IMR-90 (cell line): Measurements from ENCODE around the gene C10orf88. TPM values are rescaled to one million over a fixed set of nuclear protein-coding genes. Genes with fewer than 3 reads are reported as not detected.

Source experiments
- ATAC-seq: fragments of 200-7000 bp; cut with Tn5 transposase; 2 replicates; pipeline ENCODE4 v1.9.1; 2020; ENCODE audit warnings: low read depth, mild to moderate bottlenecking, moderate library complexity
- BruUV-seq: library from RNA; stranded (reverse); fragments of 400-500 nt; replicated peaks from 2 replicates; lab custom pipeline; 2021; lab: Mats Ljungman, UMichigan
- CTCF ChIA-PET: fragments of 300-600 bp; formaldehyde crosslinking; extraction: SDS; loops from one replicate; lab custom pipeline; 2021; ENCODE audit warnings: antibody characterized with exemption; lab: Yijun Ruan, JAX
- POLR2A ChIA-PET: fragments of 300-600 bp; sonication (Branson Sonifier 250); formaldehyde crosslinking; loops from one replicate; lab custom pipeline; 2022; ENCODE audit warnings: antibody characterized with exemption; ENCODE audit not compliant: unreplicated experiment; lab: Charles Lee
- DNase-seq: peaks from one replicate; pipeline ENCODE4 v3.0.0; 2013
- H2AFZ ChIP-seq: replicated peaks from 2 replicates; pipeline ENCODE3; 2013; ENCODE audit warnings: low read length, mild to moderate bottlenecking; ENCODE audit not compliant: poor library complexity
- H2AK5ac ChIP-seq: 2 replicates; pipeline ENCODE4 v1.6.1; 2013; ENCODE audit warnings: low read depth, low read length, inconsistent platforms
- H2AK9ac ChIP-seq: replicated peaks from 2 replicates; pipeline ENCODE3; 2013; ENCODE audit warnings: mild to moderate bottlenecking, low read depth, low read length, moderate library complexity; ENCODE audit not compliant: poor library complexity
- H2BK120ac ChIP-seq: 2 replicates; pipeline ENCODE4 v1.6.1; 2013; ENCODE audit warnings: low read depth, low read length, inconsistent platforms
- H2BK15ac ChIP-seq: 3 replicates; pipeline ENCODE4 v1.6.1; 2013; ENCODE audit warnings: low read depth, low read length, inconsistent platforms
- H2BK20ac ChIP-seq: 2 replicates; pipeline ENCODE4 v1.6.1; 2013; ENCODE audit warnings: low read depth, mild to moderate bottlenecking, inconsistent platforms, low read length, moderate library complexity
- H2BK5ac ChIP-seq: 2 replicates; pipeline ENCODE4 v1.6.1; 2013; ENCODE audit warnings: mild to moderate bottlenecking, low read depth, low read length, inconsistent platforms; ENCODE audit not compliant: poor library complexity, severe bottlenecking
- H3K14ac ChIP-seq: replicated peaks from 2 replicates; pipeline ENCODE4 v1.6.1; 2013; ENCODE audit warnings: low read depth, low read length, inconsistent platforms
- H3K18ac ChIP-seq: 2 replicates; pipeline ENCODE4 v1.6.1; 2013; ENCODE audit warnings: low read depth, low read length, control low read depth
- H3K23ac ChIP-seq: 2 replicates; pipeline ENCODE4 v1.6.1; 2013; ENCODE audit warnings: low read depth, low read length, inconsistent platforms
- H3K27ac ChIP-seq: 2 replicates; pipeline ENCODE4 v1.5.1; 2013; ENCODE audit warnings: mild to moderate bottlenecking, control low read depth, low read length; ENCODE audit not compliant: insufficient read depth
- H3K27me3 ChIP-seq: 2 replicates; pipeline ENCODE4 v1.6.1; 2013; ENCODE audit warnings: low read length; ENCODE audit not compliant: control insufficient read depth, insufficient read depth
- H3K36me3 ChIP-seq: 2 replicates; pipeline ENCODE4 v1.6.1; 2013; ENCODE audit warnings: low read length, mixed read lengths; ENCODE audit not compliant: control insufficient read depth, insufficient read depth
- H3K4ac ChIP-seq: 2 replicates; pipeline ENCODE4 v1.6.1; 2013; ENCODE audit warnings: low read depth, low read length, inconsistent platforms
- H3K4me1 ChIP-seq: 2 replicates; pipeline ENCODE4 v1.6.1; 2013; ENCODE audit warnings: low read length, mixed read lengths; ENCODE audit not compliant: control insufficient read depth, insufficient read depth
- H3K4me2 ChIP-seq: 2 replicates; pipeline ENCODE4 v1.6.1; 2013; ENCODE audit warnings: low read depth, mild to moderate bottlenecking, control low read depth, low read length, moderate library complexity
- H3K4me3 ChIP-seq: 2 replicates; pipeline ENCODE4 v1.5.1; 2013; ENCODE audit warnings: low read depth, mild to moderate bottlenecking, control low read depth, low read length, moderate library complexity; ENCODE audit not compliant: insufficient read depth
- H3K56ac ChIP-seq: 2 replicates; pipeline ENCODE4 v1.6.1; 2013; ENCODE audit warnings: low read length, inconsistent platforms; ENCODE audit not compliant: insufficient read depth; ENCODE audit errors: extremely low read depth
- H3K79me1 ChIP-seq, 2 experiments: 2 replicates each; pipeline ENCODE4 v1.6.1; 2013; ENCODE audit warnings: low read length in 2 of 2, inconsistent platforms in 1 of 2, low read depth in 1 of 2
- H3K9ac ChIP-seq: 2 replicates; pipeline ENCODE4 v1.6.1; 2013; ENCODE audit warnings: low read depth, low read length, control low read depth
- H3K9me1 ChIP-seq: 2 replicates; pipeline ENCODE4 v1.6.1; 2013; ENCODE audit warnings: low read length, inconsistent platforms; ENCODE audit not compliant: insufficient read depth
- H3K9me3 ChIP-seq: 2 replicates; pipeline ENCODE4 v1.6.1; 2013; ENCODE audit warnings: low read length; ENCODE audit not compliant: control insufficient read depth, insufficient read depth
- H4K20me1 ChIP-seq: 2 replicates; pipeline ENCODE4 v1.6.1; 2013; ENCODE audit warnings: low read length, inconsistent platforms; ENCODE audit not compliant: insufficient read depth
- H4K5ac ChIP-seq: 2 replicates; pipeline ENCODE4 v1.6.1; 2013; ENCODE audit warnings: mild to moderate bottlenecking, low read depth, low read length, control low read depth
- H4K8ac ChIP-seq, 2 experiments: 2 replicates each; pipeline ENCODE4 v1.6.1; 2013; ENCODE audit warnings: low read depth in 2 of 2, low read length in 2 of 2, control low read depth in 1 of 2, inconsistent platforms in 1 of 2
- H4K91ac ChIP-seq: 2 replicates; pipeline ENCODE4 v1.6.1; 2013; ENCODE audit warnings: low read depth, low read length, inconsistent platforms; ENCODE audit not compliant: insufficient read depth
- CHD1 ChIP-seq: IDR thresholded peaks from 2 replicates; pipeline ENCODE4 v1.6.1; 2012; ENCODE audit warnings: low read depth, low read length, improper control_type of control experiment
- CTCF ChIP-seq: conservative IDR thresholded peaks from 2 replicates; pipeline ENCODE4 v1.5.1; 2012; ENCODE audit warnings: mild to moderate bottlenecking, low read depth, low read length, improper control_type of control experiment
- ELK1 ChIP-seq: fragments of 150-350 bp; IDR thresholded peaks from 2 replicates; pipeline ENCODE4 v1.6.1; 2016; ENCODE audit warnings: low read depth, mild to moderate bottlenecking, low read length, moderate library complexity, borderline replicate concordance
- MAFK ChIP-seq: IDR thresholded peaks from 2 replicates; pipeline ENCODE4 v1.6.1; 2012; ENCODE audit warnings: low read depth, low read length, improper control_type of control experiment
- MAZ ChIP-seq: IDR thresholded peaks from 2 replicates; pipeline ENCODE4 v1.6.1; 2012; ENCODE audit warnings: low read depth, mild to moderate bottlenecking, low read length, improper control_type of control experiment, moderate library complexity, borderline replicate concordance
- NFE2L2 ChIP-seq: fragments of 150-350 bp; IDR thresholded peaks from 2 replicates; pipeline ENCODE4 v1.6.1; 2016; ENCODE audit warnings: low read depth, mild to moderate bottlenecking, low read length
- RCOR1 ChIP-seq: IDR thresholded peaks from 2 replicates; pipeline ENCODE4 v1.6.1; 2012; ENCODE audit warnings: mild to moderate bottlenecking, low read length, improper control_type of control experiment; ENCODE audit not compliant: insufficient replicate concordance
- RFX5 ChIP-seq: IDR thresholded peaks from 2 replicates; pipeline ENCODE4 v1.8.0; 2012; ENCODE audit warnings: low read depth, mild to moderate bottlenecking, low read length, moderate library complexity
- USF2 ChIP-seq: fragments of 150-350 bp; IDR thresholded peaks from 2 replicates; pipeline ENCODE4 v1.6.1; 2017; ENCODE audit warnings: mild to moderate bottlenecking, antibody characterized with exemption, low read length, low read depth
- WGBS, 2 experiments: methylation state at CpG; one replicate each; pipeline versions ENCODE4 v1.1.5 to v1.1.7; 2013; ENCODE audit warnings: missing lambda C conversion rate in 2 of 2; ENCODE audit not compliant: insufficient read length in 1 of 2; ENCODE audit errors: extremely low coverage in 2 of 2; 5-methylcytosine and 5-hydroxymethylcytosine counted together
- dilution Hi-C: fragments of 300-500 bp; cut with HindIII; formaldehyde crosslinking; loops from one replicate; pipeline ENCODE4 v1.14.3; 2018; ENCODE audit warnings: low sequenced_read_pairs; ENCODE audit not compliant: unreplicated experiment
- in situ Hi-C: fragments of 300-500 bp; cut with MboI; formaldehyde crosslinking; loops from 3 replicates; pipeline ENCODE4 v1.14.3; 2019; ENCODE audit warnings: low sequenced_read_pairs, inconsistent platforms, mixed read lengths
- intact Hi-C: fragments of 100-400 bp; cut with micrococcal nuclease; formaldehyde crosslinking; loops from 2 replicates; pipeline ENCODE4 v1.10.0; 2022
- polyA plus RNA-seq, 3 experiments: library from polyadenylated mRNA; depleted of rRNA; stranded (reverse); fragments of >200 nt; gene quantifications; 2 replicates each; pipeline ENCODE4 v1.2.3, GENCODE V29; 2012; ENCODE audit warnings: low replicate concordance in 1 of 3
- total RNA-seq: library from RNA; depleted of rRNA; stranded (reverse); fragments of >200 nt; gene quantifications from 2 replicates; pipeline ENCODE4 v1.2.3, GENCODE V29; 2012

C10orf88 gene
- total and polyA plus RNA-seq, 2 of the 4 experiments (the other 2 are of a cell fraction), result 5.9 to 12.2 TPM

GRCh38 chr10:122980209-122981065 lies 26.4 kb upstream of the C10orf88 start, which contains the start of gene PSTK (continued):
- no peak for TF ChIP-seq USF2

- H4K91ac ChIP-seq, result no peak overlapping the region
- H4K5ac ChIP-seq, result no peak overlapping the region
- 20% methylated on average over 1 of the region's 3 CpGs; no CpG with 5 or more reads in 1 of the 2 experiments for WGBS, 2 experiments
- no peak overlapping the region for H2AFZ ChIP-seq
- no peak for DNase-seq
- H3K18ac ChIP-seq, result no peak overlapping the region
- intact Hi-C loops, result no loop called here
- no peaks in the 10 kb centered on the region for H3K27me3 ChIP-seq
- H3K4me2 ChIP-seq, result no peak overlapping the region
- ATAC-seq, result no peak
- BruUV-seq, result no TSS peak
- H2BK120ac ChIP-seq, result no peak overlapping the region
- no peaks in the 10 kb centered on the region for H3K79me1 ChIP-seq
- H3K27ac ChIP-seq, result no peak overlapping the region
- no peak overlapping the region for H2AK5ac ChIP-seq
- no peak overlapping the region for H3K4ac ChIP-seq
- H3K36me3 ChIP-seq, result no peaks in the 10 kb centered on the region
- dilution Hi-C loops, result no loop called here
- no peaks in the 10 kb centered on the region for H4K20me1 ChIP-seq
- in situ Hi-C loops, result no loop called here
- no peak overlapping the region for H3K23ac ChIP-seq
- no peak overlapping the region for H4K8ac ChIP-seq
- POLR2A ChIA-PET, result no interaction called here
- no peak overlapping the region for H3K56ac ChIP-seq
- H3K4me1 ChIP-seq, result no peaks in the 10 kb centered on the region
- H3K4me3 ChIP-seq, result no peak overlapping the region
- H3K9ac ChIP-seq, result no peak overlapping the region
- CTCF ChIA-PET, result no interaction called here
- H2BK20ac ChIP-seq, result no peak overlapping the region
- no peak overlapping the region for H2BK15ac ChIP-seq
- no peaks in the 10 kb centered on the region for H3K9me1 ChIP-seq
- H3K9me3 ChIP-seq, result no peaks in the 10 kb centered on the region
- no peak overlapping the region for H2AK9ac ChIP-seq
- H2BK5ac ChIP-seq, result no peak overlapping the region
- no peak overlapping the region for H3K14ac ChIP-seq
- TF ChIP-seq ELK1 (no peak), RFX5 (no peak), USF2 (no peak), CHD1 (no peak), MAFK (no peak), RCOR1 (no peak), CTCF (no peak), MAZ (no peak), NFE2L2 (no peak)
Measured at GRCh38 chr10:122974543-122975064, 20.6 kb upstream of the C10orf88 start.
